ENCODE results near the gene USP19. TPM values are rescaled to one million over a fixed set of nuclear protein-coding genes. Genes with fewer than 3 reads are reported as not detected.

USP19 gene
- polyA plus RNA-seq, 1 experiment = 33.3 TPM

- TF ChIP-seq CTCF (IDR thresholded peaks at IDR 0.05; ENCODE audit: low read depth, low read length) = no peak
- no peak for DNase-seq (ENCODE audit: low read depth, low spot score)
- Histone ChIP-seq H3K9me3 (ENCODE audit: control insufficient read depth, insufficient read depth, low read length) (no peaks in the 10 kb centered on the region; the same call in 1 of the 2 replicates), H3K4me3 (ENCODE audit: low read depth, low read length) (no peak overlapping the region), H3K27me3 (ENCODE audit: control insufficient read depth, insufficient read depth, low read length) (no peaks in the 10 kb centered on the region), H3K27ac (ENCODE audit: low read depth, low read length) (no peak overlapping the region)
- CTCF ChIA-PET = no interaction called here
- POLR2A ChIA-PET = no interaction called here
Observed at GRCh38 chr3:49098429-49098828, 22.2 kb downstream of the USP19 start.

GRCh38 chr3:49093853-49094767 lies 26.5 kb downstream of the USP19 start, which contains the start of gene QRICH1:
QRICH1 (minus strand) TSS chr3:49094071; CDS start chr3:49077017, 17,054 bp downstream.
- POLR2A ChIA-PET = interaction anchor here (0.5 to 3.6 kb wide), 29 partner anchors 11 to 377 kb away, joined by 3 to 45 read pairs (median 4); partner anchors contain the start of genes ARIH2, DALRD3, IMPDH2 and IP6K2
- H3K27ac ChIP-seq (ENCODE audit: low read depth, low read length) = peak within 1 kb of the TSS; percentile 98
- H3K27me3 ChIP-seq (ENCODE audit: control insufficient read depth, insufficient read depth, low read length) = no peaks in the 10 kb centered on the region
- CTCF ChIA-PET = interaction anchor here (0.7 to 4.0 kb wide), 16 partner anchors 8 to 354 kb away, joined by 3 to 37 read pairs (median 4); partner anchors contain the start of genes KLHDC8B, NDUFAF3, P4HTM and WDR6
- peak within 1 kb of the TSS; percentile 99 for H3K4me3 ChIP-seq (ENCODE audit: low read depth, low read length)
- peak; percentile 72 for TF ChIP-seq CTCF (IDR thresholded peaks at IDR 0.05; ENCODE audit: low read depth, low read length)
- peak; percentile 97 for DNase-seq (ENCODE audit: low read depth, low spot score)
- no peaks in the 10 kb centered on the region; the same call in 1 of the 2 replicates for H3K9me3 ChIP-seq (ENCODE audit: control insufficient read depth, insufficient read depth, low read length)

GRCh38 chr3:49092938-49093852 lies 27.4 kb downstream of the USP19 start:
- peak; percentile 50 for DNase-seq (ENCODE audit: low read depth, low spot score)
- no peak for TF ChIP-seq CTCF (IDR thresholded peaks at IDR 0.05; ENCODE audit: low read depth, low read length)
- ChIA-PET POLR2A (interaction anchor here (0.5 to 3.6 kb wide), 28 partner anchors 10 to 376 kb away, joined by 3 to 45 read pairs (median 4); partner anchors contain the start of genes ARIH2, DALRD3, IMPDH2 and IP6K2), CTCF (interaction anchor here (0.7 to 4.0 kb wide), 15 partner anchors 7 to 353 kb away, joined by 3 to 37 read pairs (median 4); partner anchors contain the start of genes KLHDC8B, NDUFAF3, P4HTM and WDR6)
- Histone ChIP-seq H3K27me3 (ENCODE audit: control insufficient read depth, insufficient read depth, low read length) (no peaks in the 10 kb centered on the region), H3K4me3 (ENCODE audit: low read depth, low read length) (peak overlapping the region; percentile 99), H3K9me3 (ENCODE audit: control insufficient read depth, insufficient read depth, low read length) (no peaks in the 10 kb centered on the region; the same call in 1 of the 2 replicates), H3K27ac (ENCODE audit: low read depth, low read length) (peak overlapping the region; percentile 98)

GRCh38 chr3:49081429-49081828 lies 39.2 kb downstream of the USP19 start:
- no peak overlapping the region for H3K4me3 ChIP-seq (ENCODE audit: low read depth, low read length)
- no peak overlapping the region for H3K27ac ChIP-seq (ENCODE audit: low read depth, low read length)
- CTCF ChIA-PET = interaction anchor here (0.6 kb wide), 1 partner anchor 599 kb away, joined by 6 read pairs; no protein-coding TSS in a partner anchor
- POLR2A ChIA-PET = interaction anchor here (0.8 kb wide), 1 partner anchor 59 kb away, joined by 11 read pairs; the partner anchor contains the start of gene NDUFAF3
- TF ChIP-seq CTCF (IDR thresholded peaks at IDR 0.05; ENCODE audit: low read depth, low read length) = no peak
- H3K9me3 ChIP-seq (ENCODE audit: control insufficient read depth, insufficient read depth, low read length) = no peaks in the 10 kb centered on the region; the same call in 1 of the 2 replicates
- no peaks in the 10 kb centered on the region for H3K27me3 ChIP-seq (ENCODE audit: control insufficient read depth, insufficient read depth, low read length)
- DNase-seq (ENCODE audit: low read depth, low spot score) = no peak

All from AG04450 (cell line).